Motor neuron (in vitro differentiated cells): ENCODE data around the gene OARD1. TPM values are rescaled to one million over a fixed set of nuclear protein-coding genes. Genes with fewer than 3 reads are reported as not detected.

ENCODE experiments used
- ATAC-seq, 8 experiments: fragments of 200-7000 bp; cut with Tn5 transposase; replicated peaks in 6 of 8; 2 replicates each; pipeline ENCODE4 v1.8.0; 2021; ENCODE audit warnings: mild to moderate bottlenecking in 8 of 8, moderate library complexity in 8 of 8
- H3K27ac ChIP-seq, 2 donors: fragments of 250-450 bp; sonication (Bioruptor Pico); 2 replicates each; pipeline ENCODE4 v1.9.0; 2021; ENCODE audit warnings: antibody characterized with exemption in 2 of 2, mild to moderate bottlenecking in 2 of 2, moderate library complexity in 1 of 2
- H3K4me1 ChIP-seq, 2 donors: fragments of 250-450 bp; sonication (Bioruptor Pico); replicated peaks in 1 of 2; 2 replicates each; pipeline ENCODE4 v1.6.1; 2021; ENCODE audit warnings: antibody characterized with exemption in 2 of 2, mild to moderate bottlenecking in 2 of 2, moderate library complexity in 1 of 2
- H3K4me3 ChIP-seq, 5 donors: fragments of 250-450 bp; sonication (Bioruptor Pico); 2 replicates each; pipeline ENCODE4 v1.9.0; 2021; ENCODE audit warnings: antibody characterized with exemption in 5 of 5, mild to moderate bottlenecking in 5 of 5, moderate library complexity in 4 of 5
- WGBS, 10 experiments: fragments of 450-650 bp; shearing (Covaris generic); methylation state at CpG; one replicate each; pipeline ENCODE4 v1.0.0; 2022; 5-methylcytosine and 5-hydroxymethylcytosine counted together
- in situ Hi-C, 9 experiments: fragments of 400-800 bp; cut with MboI; loops; one replicate each; pipeline ENCODE4 v1.15.0; 2021; ENCODE audit warnings: low sequenced_read_pairs in 9 of 9, low pct_unique_long_range_greater_than_20kb in 2 of 9; ENCODE audit not compliant: unreplicated experiment in 9 of 9
- total RNA-seq, 8 experiments: library from RNA; unstranded; fragments of 300-600 nt; gene quantifications; 2 replicates each; pipeline versions ENCODE4 v1.2.3 to v1.2.4, GENCODE V29; 2022

OARD1 gene
- total RNA-seq, 8 experiments from 2014 or later = 23.7 to 41.2 (median 33.8) TPM

DNA sequence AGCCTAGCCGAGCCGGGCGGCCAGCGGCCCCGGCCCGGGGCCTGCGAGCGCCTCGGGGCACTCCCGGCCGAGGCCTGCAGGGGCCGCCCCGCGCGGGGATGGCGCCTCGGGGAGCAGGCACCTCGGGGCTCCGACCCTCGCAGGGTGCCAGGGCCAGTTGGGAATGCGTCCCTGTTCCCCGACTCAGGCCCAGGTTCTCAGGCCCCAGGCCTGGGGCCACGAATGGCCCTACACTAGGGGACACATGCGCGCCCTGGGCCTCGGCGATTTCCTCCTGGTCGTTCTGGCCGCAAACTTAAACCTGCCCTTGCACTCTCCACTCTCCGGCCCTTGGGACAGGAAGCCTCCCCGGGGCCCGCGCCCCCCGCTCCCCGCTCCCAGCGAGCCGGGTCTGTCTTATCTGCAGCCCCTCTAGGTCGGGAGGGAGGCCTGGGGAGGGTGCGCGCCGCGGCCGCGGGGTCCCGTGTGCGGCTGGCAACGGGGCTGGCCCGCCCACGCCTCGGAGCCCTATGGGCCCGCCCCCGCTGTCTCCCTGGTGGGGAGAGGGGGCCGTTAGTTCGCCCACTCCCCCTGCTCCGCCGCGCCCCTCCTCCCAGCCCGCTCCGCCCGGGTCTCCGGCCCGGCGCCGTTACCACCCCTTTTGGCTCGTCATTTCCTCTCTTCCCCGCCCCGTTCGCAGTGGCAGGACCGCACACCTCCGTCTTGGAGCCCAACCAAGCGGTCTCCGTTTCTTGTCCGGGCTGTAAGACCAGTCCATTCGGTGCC lies 1.2 kb upstream of the OARD1 start:
- WGBS, 10 experiments = 0% methylated on average over 1 to 8 of the region's 74 CpGs; no CpG with 5 or more reads in 6 of the 10 experiments
- peak overlapping the region; percentile 95 for H3K27ac ChIP-seq
- in situ Hi-C loops = loop anchor here in 3 of 9 experiments (25.0 kb wide), 1 partner anchor 1711 kb away; no protein-coding TSS in a partner anchor
- H3K4me1 ChIP-seq = peaks cover 0 to 7% of the 10 kb centered on the region in 2 donors
- H3K4me3 ChIP-seq = peak overlapping the region; percentile 55 to 79 (median 66)
- peak; percentile 4 to 23 (median 10) for ATAC-seq

DNA sequence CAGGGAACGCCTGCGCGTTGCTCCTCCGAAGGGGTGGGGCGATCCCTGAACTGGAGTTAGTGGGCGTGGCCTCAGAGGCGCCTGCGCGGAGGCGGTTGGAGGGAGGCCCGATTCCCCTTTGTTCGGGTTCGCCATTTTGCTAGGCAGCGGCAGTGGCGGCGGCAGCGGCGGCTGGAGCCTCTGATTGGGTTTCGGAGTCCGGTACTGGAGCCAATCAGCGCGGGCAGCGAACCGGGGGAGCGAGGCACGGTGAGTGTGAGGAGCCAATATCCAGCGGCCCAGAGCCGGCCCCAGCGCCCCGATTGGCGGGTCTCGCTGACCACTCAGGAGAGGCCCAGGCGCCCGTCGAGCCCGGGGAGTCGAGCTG lies 663 bp upstream of the OARD1 start, which contains the start of gene NFYA:
NFYA (plus strand) TSS at position 139 of the 367 bp plus-strand sequence. CDS start 6,116 bp downstream, outside the sequence.
- peaks cover 0 to 7% of the 10 kb centered on the region in 2 donors for H3K4me1 ChIP-seq
- in situ Hi-C loops = loop anchor here in 3 of 9 experiments (25.0 kb wide), 1 partner anchor 1711 kb away; no protein-coding TSS in a partner anchor
- ATAC-seq = peak; percentile 66 to 85 (median 83)
- peak within 1 kb of the TSS; percentile 95 for H3K27ac ChIP-seq
- H3K4me3 ChIP-seq = peak within 1 kb of the TSS; percentile 55 to 79 (median 66)
- WGBS, 10 experiments = no CpG with 5 or more reads among the region's 37 CpGs

DNA sequence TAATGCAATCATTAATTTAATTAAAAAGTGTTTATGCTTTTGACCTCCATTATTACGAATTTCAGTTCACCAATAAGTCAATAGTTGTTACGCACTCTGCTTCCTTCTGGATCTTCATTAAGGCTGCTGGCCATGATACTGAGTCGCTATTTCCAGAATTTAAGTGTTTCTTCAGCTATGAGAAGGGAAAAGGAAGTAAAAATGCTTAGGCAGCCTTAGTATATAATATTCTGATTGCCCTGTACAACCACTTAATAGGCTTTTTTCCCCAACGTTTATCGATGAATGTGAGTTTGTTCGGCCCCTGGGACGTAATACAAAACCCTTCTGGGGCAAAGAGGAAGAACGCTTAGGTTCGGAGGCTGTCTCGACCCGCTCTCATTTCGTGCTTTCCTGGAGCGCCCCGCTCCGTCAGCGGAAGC lies 644 bp downstream of the OARD1 start:
- H3K4me3 ChIP-seq = peak overlapping the region; percentile 55 to 66 (median 63)
- H3K4me1 ChIP-seq = peaks cover 0 to 7% of the 10 kb centered on the region in 2 donors
- peak overlapping the region; percentile 85 for H3K27ac ChIP-seq
- WGBS, 10 experiments = 0 to 5% (median 0%) methylated on average over 2 to 14 of the region's 16 CpGs; no CpG with 5 or more reads in 2 of the 10 experiments
- in situ Hi-C loops = loop anchor here in 3 of 9 experiments (25.0 kb wide), 1 partner anchor 1709 kb away; no protein-coding TSS in a partner anchor
- ATAC-seq = no peak

DNA sequence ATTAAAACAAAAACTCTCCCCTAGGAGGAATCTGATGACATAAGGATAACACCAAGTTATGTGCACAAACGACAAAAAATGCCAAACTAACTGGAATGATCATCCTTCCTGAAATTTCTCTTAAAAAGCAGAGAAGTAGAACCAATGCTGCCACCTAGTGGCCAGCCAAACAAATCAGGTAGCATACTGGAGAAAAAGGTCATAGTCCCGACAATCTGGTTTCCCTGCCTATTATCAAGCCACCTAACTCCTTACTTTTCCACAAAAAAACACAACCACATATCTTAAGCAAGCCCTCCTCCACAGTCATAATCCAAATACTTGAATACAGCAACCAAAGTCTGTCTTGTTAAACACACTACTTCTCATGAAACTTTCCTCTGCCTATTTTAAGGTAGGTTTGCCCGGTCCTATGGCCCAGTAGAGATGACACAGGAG lies 5.3 kb downstream of the OARD1 start:
- peak in 1 of 8 experiments; percentile 9 for ATAC-seq
- Histone ChIP-seq H3K4me3 (no peak overlapping the region), H3K27ac (no peak overlapping the region), H3K4me1 (no peaks in the 10 kb centered on the region)
- in situ Hi-C loops = loop anchor here in 3 of 9 experiments (25.0 kb wide), 1 partner anchor 1705 kb away; no protein-coding TSS in a partner anchor
- WGBS, 10 experiments = 0 to 40% (median 26%) methylated on average over 1 to 3 of the region's 3 CpGs

DNA sequence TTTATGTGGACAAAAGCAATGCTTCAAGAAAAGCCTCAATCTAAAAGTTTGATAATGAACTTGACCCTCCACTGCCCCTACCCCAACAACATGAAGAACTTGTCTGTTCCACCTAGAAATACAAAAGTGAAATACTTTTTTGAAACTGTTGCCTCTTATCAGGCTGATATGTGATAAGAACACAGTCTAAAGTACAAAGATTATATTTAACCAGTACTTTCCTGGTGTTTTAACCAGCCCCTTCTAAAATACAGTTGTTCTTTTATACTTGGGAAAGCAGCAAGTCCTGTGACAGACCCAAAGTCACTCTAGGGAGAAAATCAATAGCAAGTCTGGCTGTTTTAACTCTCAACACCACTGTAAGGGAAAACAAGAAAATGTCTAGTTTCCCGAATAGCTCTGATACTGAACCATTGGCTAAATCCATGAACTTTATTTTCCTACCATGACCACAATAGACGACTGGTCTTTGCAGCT lies 6.6 kb downstream of the OARD1 start:
- 83 to 100% (median 95%) methylated on average over 1 to 2 of the region's 2 CpGs; no CpG with 5 or more reads in 2 of the 10 experiments for WGBS, 10 experiments
- Histone ChIP-seq H3K4me3 (no peak overlapping the region), H3K4me1 (no peaks in the 10 kb centered on the region), H3K27ac (no peak overlapping the region)
- no peak for ATAC-seq
- in situ Hi-C loops = loop anchor here in 3 of 9 experiments (25.0 kb wide), 1 partner anchor 1703 kb away; no protein-coding TSS in a partner anchor

DNA sequence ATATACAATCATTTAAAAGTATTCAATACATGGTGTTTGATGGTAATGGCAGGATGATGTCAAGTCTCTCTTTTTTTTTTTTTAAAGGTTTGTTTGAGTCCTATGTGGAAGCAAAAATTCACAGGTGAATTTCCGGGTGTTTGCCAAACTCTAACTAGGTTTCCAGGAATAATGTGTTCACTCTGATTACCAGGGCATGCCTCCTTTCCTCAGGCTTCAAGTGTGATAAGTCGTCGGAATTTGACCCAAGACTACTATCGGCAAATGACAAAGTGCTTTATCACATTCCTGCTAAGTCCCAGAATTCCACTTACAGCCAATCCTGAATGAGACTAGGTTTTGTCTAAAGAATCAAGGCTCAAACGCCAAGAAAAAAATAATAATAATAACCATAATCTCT lies 7.3 kb downstream of the OARD1 start:
- ATAC-seq = no peak
- in situ Hi-C loops = loop anchor here in 3 of 9 experiments (25.0 kb wide), 1 partner anchor 1703 kb away; no protein-coding TSS in a partner anchor
- Histone ChIP-seq H3K4me3 (no peak overlapping the region), H3K4me1 (no peaks in the 10 kb centered on the region), H3K27ac (no peak overlapping the region)
- WGBS, 10 experiments = 71 to 100% (median 89%) methylated on average over 2 to 5 of the region's 5 CpGs; no CpG with 5 or more reads in 1 of the 10 experiments

DNA sequence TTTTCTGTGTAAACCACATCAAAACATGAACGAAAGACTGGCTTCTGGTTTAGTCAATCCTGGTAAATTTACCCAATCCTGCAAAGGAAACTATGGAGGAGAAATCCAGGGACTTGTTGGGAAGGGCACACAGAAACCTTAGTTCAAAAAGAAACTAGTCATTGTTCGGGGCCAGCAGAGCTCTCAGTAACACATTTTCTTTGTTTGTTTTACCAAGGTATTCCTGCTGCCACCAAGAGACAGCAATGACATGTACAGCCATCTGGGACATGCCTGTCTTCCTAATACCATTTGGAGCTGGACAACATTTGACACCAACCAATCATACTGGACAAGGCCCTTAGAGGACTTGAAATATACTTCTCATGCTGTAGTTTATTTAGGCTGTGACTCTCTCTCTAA lies 8.3 kb downstream of the OARD1 start:
- in situ Hi-C loops = loop anchor here in 3 of 9 experiments (25.0 kb wide), 1 partner anchor 1702 kb away; no protein-coding TSS in a partner anchor

DNA sequence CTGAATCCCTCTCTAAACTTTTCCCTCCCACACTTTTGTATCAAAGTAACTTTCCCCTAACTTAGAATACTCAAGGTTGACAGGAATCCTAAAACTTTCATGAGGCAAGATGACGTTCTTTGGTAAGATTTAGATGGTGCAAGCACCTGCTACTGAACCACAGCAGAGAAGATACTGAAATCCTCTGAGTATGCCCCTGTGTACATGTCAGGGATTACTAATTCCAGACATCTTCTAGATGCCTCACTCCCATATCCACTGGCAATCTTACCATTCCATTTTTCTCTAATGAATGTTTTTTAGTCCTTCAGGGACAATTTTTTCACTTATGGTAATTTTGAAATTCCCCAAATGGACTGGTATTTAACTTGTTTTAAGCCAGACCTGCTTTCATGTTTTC lies 10.1 kb downstream of the OARD1 start:
- Histone ChIP-seq H3K4me3 (no peak overlapping the region), H3K27ac (no peak overlapping the region), H3K4me1 (no peaks in the 10 kb centered on the region)
- ATAC-seq = no peak
- 44 to 100% (median 100%) methylated on average over 1 of the region's 1 CpG; no CpG with 5 or more reads in 3 of the 10 experiments for WGBS, 10 experiments
- in situ Hi-C loops = loop anchor here in 3 of 9 experiments (25.0 kb wide), 1 partner anchor 1700 kb away; no protein-coding TSS in a partner anchor

More for the DNA sequence above, 8.3 kb downstream of the OARD1 start:
- Histone ChIP-seq H3K4me3 (no peak overlapping the region), H3K27ac (no peak overlapping the region), H3K4me1 (no peaks in the 10 kb centered on the region)
- no peak for ATAC-seq
- WGBS, 10 experiments = 87 to 100% (median 100%) methylated on average over 1 to 2 of the region's 2 CpGs; no CpG with 5 or more reads in 1 of the 10 experiments

DNA sequence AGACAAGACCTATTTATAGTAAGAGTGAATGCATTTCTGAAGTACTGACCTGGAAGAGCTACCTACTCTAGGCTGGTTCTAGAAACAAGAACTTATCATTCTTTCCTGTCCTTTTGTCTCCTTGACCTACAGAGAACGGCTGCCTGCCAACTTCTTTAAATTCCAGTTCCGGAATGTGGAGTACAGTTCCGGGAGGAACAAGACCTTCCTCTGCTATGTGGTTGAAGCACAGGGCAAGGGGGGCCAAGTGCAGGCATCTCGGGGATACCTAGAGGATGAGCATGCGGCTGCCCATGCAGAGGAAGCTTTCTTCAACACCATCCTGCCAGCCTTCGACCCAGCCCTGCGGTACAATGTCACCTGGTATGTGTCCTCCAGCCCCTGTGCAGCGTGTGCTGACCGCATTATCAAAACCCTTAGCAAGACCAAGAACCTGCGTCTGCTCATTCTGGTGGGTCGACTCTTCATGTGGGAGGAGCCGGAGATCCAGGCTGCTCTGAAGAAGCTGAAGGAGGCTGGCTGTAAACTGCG lies 10.9 kb downstream of the OARD1 start:
- H3K4me1 ChIP-seq = no peaks in the 10 kb centered on the region
- ATAC-seq = no peak
- WGBS, 10 experiments = 53 to 100% (median 96%) methylated on average over 1 to 9 of the region's 13 CpGs; no CpG with 5 or more reads in 2 of the 10 experiments
- H3K27ac ChIP-seq = no peak overlapping the region
- no peak overlapping the region for H3K4me3 ChIP-seq
- in situ Hi-C loops = loop anchor here in 3 of 9 experiments (25.0 kb wide), 1 partner anchor 1699 kb away; no protein-coding TSS in a partner anchor

DNA sequence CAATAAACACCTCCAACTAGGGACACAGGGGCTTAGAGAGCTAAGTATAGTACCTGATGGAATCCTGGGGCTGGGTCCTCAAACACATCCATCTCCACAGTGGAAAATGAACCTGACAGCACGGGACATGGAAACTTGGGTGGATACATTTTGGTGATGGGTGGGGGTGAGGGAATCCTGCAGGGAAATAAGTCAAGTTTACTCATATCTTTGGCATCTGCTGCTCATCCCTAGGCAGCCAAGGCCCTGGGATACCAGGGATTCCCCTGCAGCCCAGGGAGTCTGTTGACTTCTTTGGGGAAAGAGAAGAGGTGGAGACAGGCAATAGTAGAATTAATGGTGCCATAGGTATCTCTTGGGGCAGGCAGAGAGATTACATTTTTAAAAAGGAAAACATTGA lies 12.6 kb downstream of the OARD1 start:
- ATAC-seq = peak in 2 of 8 experiments; percentile 29 to 70
- Histone ChIP-seq H3K27ac (no peak overlapping the region), H3K4me3 (no peak overlapping the region), H3K4me1 (no peaks in the 10 kb centered on the region)
- whole genome bisulfite sequencing, 10 experiments = 80% methylated on average over 1 of the region's 1 CpG; no CpG with 5 or more reads in 9 of the 10 experiments
- in situ Hi-C loops = loop anchor here in 3 of 9 experiments (25.0 kb wide), 1 partner anchor 1697 kb away; no protein-coding TSS in a partner anchor

DNA sequence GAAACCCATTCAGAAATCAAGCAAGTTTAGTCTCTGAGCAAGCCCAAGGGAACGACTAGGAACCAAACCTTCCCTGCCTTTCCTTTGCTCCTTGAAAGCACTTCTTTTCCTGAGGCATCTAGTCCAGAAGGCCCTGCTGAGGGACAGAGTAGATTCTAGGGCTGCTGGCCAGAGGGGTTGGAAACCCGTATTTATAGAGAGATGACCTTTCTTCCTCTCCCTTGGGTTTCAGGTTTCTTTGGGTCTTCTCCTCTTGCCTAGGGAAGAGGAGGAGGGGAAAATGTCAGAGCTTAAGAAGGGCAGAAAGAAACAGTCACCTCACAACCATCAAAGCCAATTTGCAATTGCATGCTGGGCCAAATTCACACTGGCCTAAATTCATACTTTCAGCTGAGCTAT lies 13.4 kb downstream of the OARD1 start:
- 14 to 100% (median 65%) methylated on average over 1 to 2 of the region's 2 CpGs; no CpG with 5 or more reads in 4 of the 10 experiments for WGBS, 10 experiments
- H3K4me1 ChIP-seq = no peaks in the 10 kb centered on the region
- no peak overlapping the region for H3K27ac ChIP-seq
- ATAC-seq = no peak
- in situ Hi-C loops = loop anchor here in 3 of 9 experiments (25.0 kb wide), 1 partner anchor 1696 kb away; no protein-coding TSS in a partner anchor
- H3K4me3 ChIP-seq = no peak overlapping the region

DNA sequence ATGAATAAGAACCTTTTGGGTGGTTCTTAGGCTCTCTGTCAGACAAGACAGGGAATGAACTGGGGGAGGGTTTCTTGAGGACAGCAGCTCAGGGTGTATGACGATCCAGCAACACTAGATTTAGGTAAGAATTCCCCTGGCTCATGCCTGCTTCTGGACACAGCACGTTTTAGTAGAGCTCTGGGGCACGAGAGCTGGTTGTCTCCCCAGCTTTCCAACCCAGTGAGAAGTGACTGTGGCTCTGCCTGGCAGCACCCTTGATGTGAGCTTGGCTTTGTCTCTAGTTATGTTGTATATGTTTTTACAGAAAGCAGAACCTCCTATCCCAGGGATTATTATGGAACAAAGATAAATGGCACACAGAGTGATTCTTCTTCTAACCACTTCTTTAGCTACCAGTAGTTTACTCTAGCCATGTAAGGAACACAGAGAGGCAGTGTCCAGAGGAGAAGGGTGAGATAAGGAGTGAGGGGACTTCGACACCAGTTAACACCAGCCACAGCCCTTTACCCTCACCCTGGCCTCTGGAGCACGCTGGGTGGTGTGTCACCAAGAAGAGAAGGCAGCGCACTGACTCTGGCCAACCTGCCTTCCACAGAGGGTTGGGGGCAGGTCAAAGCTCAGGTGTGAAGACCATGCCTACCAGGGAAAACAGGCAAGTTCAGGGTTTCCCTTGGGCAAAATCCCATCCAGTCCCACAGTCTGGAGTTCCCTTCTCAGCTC lies 15.2 kb downstream of the OARD1 start:
- 40 to 100% (median 78%) methylated on average over 1 to 3 of the region's 6 CpGs; no CpG with 5 or more reads in 2 of the 10 experiments for WGBS, 10 experiments
- ATAC-seq = no peak
- H3K4me3 ChIP-seq = no peak overlapping the region
- H3K4me1 ChIP-seq = no peaks in the 10 kb centered on the region
- in situ Hi-C loops = loop anchor here in 3 of 9 experiments (25.0 kb wide), 1 partner anchor 1695 kb away; no protein-coding TSS in a partner anchor
- H3K27ac ChIP-seq = no peak overlapping the region
